SU-DHL-6 (cell line): ENCODE results near the gene ZNF618.

Experiments
- EZH2phosphoT487 ChIP-seq: fragments of 200-600 bp; sonication (generic), shearing (Covaris generic); conservative IDR thresholded peaks from 2 replicates; pipeline ENCODE4 v1.6.1; 2018; ENCODE audit warnings: mild to moderate bottlenecking, antibody characterized with exemption, low read length, moderate library complexity, mixed read lengths
- TF ChIP-seq, protein P1 (sequence below): fragments of 200-600 bp; sonication (generic); IDR thresholded peaks from one replicate; pipeline ENCODE4 v1.5.1; 2017; ENCODE audit warnings: antibody characterized with exemption, mild to moderate bottlenecking, low read length, moderate library complexity; ENCODE audit not compliant: insufficient read depth, poor library complexity, severe bottlenecking

- TF ChIP-seq, protein P1, sequence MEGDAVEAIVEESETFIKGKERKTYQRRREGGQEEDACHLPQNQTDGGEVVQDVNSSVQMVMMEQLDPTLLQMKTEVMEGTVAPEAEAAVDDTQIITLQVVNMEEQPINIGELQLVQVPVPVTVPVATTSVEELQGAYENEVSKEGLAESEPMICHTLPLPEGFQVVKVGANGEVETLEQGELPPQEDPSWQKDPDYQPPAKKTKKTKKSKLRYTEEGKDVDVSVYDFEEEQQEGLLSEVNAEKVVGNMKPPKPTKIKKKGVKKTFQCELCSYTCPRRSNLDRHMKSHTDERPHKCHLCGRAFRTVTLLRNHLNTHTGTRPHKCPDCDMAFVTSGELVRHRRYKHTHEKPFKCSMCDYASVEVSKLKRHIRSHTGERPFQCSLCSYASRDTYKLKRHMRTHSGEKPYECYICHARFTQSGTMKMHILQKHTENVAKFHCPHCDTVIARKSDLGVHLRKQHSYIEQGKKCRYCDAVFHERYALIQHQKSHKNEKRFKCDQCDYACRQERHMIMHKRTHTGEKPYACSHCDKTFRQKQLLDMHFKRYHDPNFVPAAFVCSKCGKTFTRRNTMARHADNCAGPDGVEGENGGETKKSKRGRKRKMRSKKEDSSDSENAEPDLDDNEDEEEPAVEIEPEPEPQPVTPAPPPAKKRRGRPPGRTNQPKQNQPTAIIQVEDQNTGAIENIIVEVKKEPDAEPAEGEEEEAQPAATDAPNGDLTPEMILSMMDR = no peak
- no peak for TF ChIP-seq EZH2phosphoT487
These were observed 44.8 kb downstream of the ZNF618 start for GRCh38 chr9:113920872-113921271.
